Endothelial cell of umbilical vein (primary cell): ENCODE results near the gene STEAP4. TPM values are rescaled to one million over a fixed set of nuclear protein-coding genes. Genes with fewer than 3 reads are reported as not detected.

ENCODE experiments used
- BruUV-seq: library from RNA; stranded (reverse); fragments of 400-500 nt; replicated peaks from 2 replicates; lab custom pipeline; 2021; lab: Mats Ljungman, UMichigan
- CTCF ChIA-PET: fragments of 300-600, 350-600 bp; sonication (Branson Sonifier 250); formaldehyde crosslinking; loops from one replicate; lab custom pipeline; 2021; ENCODE audit warnings: antibody characterized with exemption, inconsistent platforms; lab: Charles Lee
- POLR2A ChIA-PET: fragments of 300-600, 350-600 bp; sonication (Branson Sonifier 250); formaldehyde crosslinking; loops from one replicate; lab custom pipeline; 2021; ENCODE audit warnings: antibody characterized with exemption, inconsistent platforms; lab: Charles Lee
- DNase-seq: peaks from one replicate; pipeline ENCODE4 v3.0.0-alpha.2; 2011; ENCODE audit warnings: low read depth, low spot score
- FAIRE-seq: peaks from 2 replicates; lab custom pipeline; 2011; peaks lifted over from hg19 to GRCh38; lab: Jason Lieb, UNC
- H2AFZ ChIP-seq: 2 replicates; pipeline ENCODE4 v1.6.0; 2012; ENCODE audit warnings: low read depth, low read length, control low read depth, inconsistent platforms
- H3K27ac ChIP-seq: 2 replicates; pipeline ENCODE4 v1.5.1; 2011; ENCODE audit warnings: low read depth, mild to moderate bottlenecking, control low read depth, low read length, moderate library complexity; ENCODE audit not compliant: insufficient read depth
- H3K27me3 ChIP-seq, 2 experiments: 2 replicates each; pipeline versions ENCODE4 v1.6.0 to v1.6.1; 2011; ENCODE audit warnings: low read length in 2 of 2, mixed read lengths in 1 of 2; ENCODE audit not compliant: control insufficient read depth in 2 of 2, insufficient read depth in 2 of 2
- H3K36me3 ChIP-seq, 2 experiments: 2 replicates in 1 of 2; 3 replicates in 1 of 2; pipeline ENCODE4 v1.5.1; 2011; ENCODE audit warnings: low read length in 2 of 2, mild to moderate bottlenecking in 1 of 2, moderate library complexity in 1 of 2; ENCODE audit not compliant: control insufficient read depth in 2 of 2, insufficient read depth in 2 of 2; ENCODE audit errors: extremely low read depth in 1 of 2
- H3K4me1 ChIP-seq: 3 replicates; pipeline ENCODE4 v1.5.1; 2011; ENCODE audit warnings: mild to moderate bottlenecking, low read length; ENCODE audit not compliant: control insufficient read depth, insufficient read depth; ENCODE audit errors: extremely low read depth
- H3K4me2 ChIP-seq: 2 replicates; pipeline ENCODE4 v1.6.1; 2011; ENCODE audit warnings: low read length, control low read depth, mixed read lengths; ENCODE audit not compliant: insufficient read depth
- H3K4me3 ChIP-seq, 3 experiments: fragments of 200-600 bp in 1 of 3; sonication (generic), shearing (Covaris generic) in 1 of 3; replicated peaks in 1 of 3; 2 replicates each; pipeline ENCODE4 v1.5.1; 2011 to 2016; ENCODE audit warnings: control low read depth in 3 of 3, low read length in 3 of 3, mild to moderate bottlenecking in 2 of 3, inconsistent platforms in 1 of 3, low read depth in 1 of 3, moderate library complexity in 1 of 3; ENCODE audit not compliant: insufficient read depth in 1 of 3
- H3K79me2 ChIP-seq: 2 replicates; pipeline ENCODE4 v1.6.0; 2012; ENCODE audit warnings: low read length, inconsistent platforms; ENCODE audit not compliant: control insufficient read depth, insufficient read depth
- H3K9ac ChIP-seq: replicated peaks from 2 replicates; pipeline ENCODE3; 2011; ENCODE audit warnings: low read length, control low read depth; ENCODE audit not compliant: insufficient read depth; ENCODE audit errors: extremely low read depth
- H3K9me1 ChIP-seq: replicated peaks from 3 replicates; pipeline ENCODE4 v1.6.0; 2011; ENCODE audit warnings: mild to moderate bottlenecking, low read length; ENCODE audit not compliant: control insufficient read depth, insufficient read depth; ENCODE audit errors: extremely low read depth
- H3K9me3 ChIP-seq: replicated peaks from 2 replicates; pipeline ENCODE4 v1.5.1; 2012; ENCODE audit warnings: low read length, inconsistent platforms; ENCODE audit not compliant: control insufficient read depth, insufficient read depth
- H4K20me1 ChIP-seq: replicated peaks from 2 replicates; pipeline ENCODE3; 2011; ENCODE audit warnings: mild to moderate bottlenecking, low read length; ENCODE audit not compliant: control insufficient read depth, insufficient read depth; ENCODE audit errors: extremely low read depth
- CTCF ChIP-seq, 2 donors: IDR thresholded peaks; 1 replicate in 1 of 2; 2 replicates in 1 of 2; pipeline ENCODE4 v1.5.1; 2011; ENCODE audit warnings: low read length in 2 of 2, mild to moderate bottlenecking in 2 of 2, moderate library complexity in 2 of 2, control low read depth in 1 of 2, inconsistent platforms in 1 of 2, low read depth in 1 of 2; ENCODE audit not compliant: insufficient read depth in 1 of 2; ENCODE audit errors: extremely low read depth in 1 of 2
- EZH2 ChIP-seq: IDR thresholded peaks from 2 replicates; pipeline ENCODE4 v1.6.1; 2012; ENCODE audit warnings: borderline replicate concordance, low read depth, mild to moderate bottlenecking, moderate library complexity, low read length, inconsistent platforms; ENCODE audit not compliant: severe bottlenecking
- FOS ChIP-seq: IDR thresholded peaks from 2 replicates; pipeline ENCODE4 v1.6.1; 2011; ENCODE audit warnings: mild to moderate bottlenecking, low read length, moderate library complexity, borderline replicate concordance; ENCODE audit not compliant: insufficient read depth
- GATA2 ChIP-seq: IDR thresholded peaks from 2 replicates; pipeline ENCODE4 v1.7.0; 2011; ENCODE audit warnings: low read depth, mild to moderate bottlenecking, moderate library complexity, mixed read lengths, low read length; ENCODE audit not compliant: insufficient read length, insufficient read depth
- JUN ChIP-seq: IDR thresholded peaks from 2 replicates; pipeline ENCODE4 v1.6.1; 2011; ENCODE audit warnings: borderline replicate concordance, low read depth; ENCODE audit not compliant: insufficient read length, insufficient read depth
- MAX ChIP-seq: IDR thresholded peaks from 2 replicates; pipeline ENCODE4 v1.6.1; 2011; ENCODE audit not compliant: insufficient read depth, insufficient read length
- MYC ChIP-seq: IDR thresholded peaks from one replicate; pipeline ENCODE4 v1.6.1; 2011; ENCODE audit warnings: mild to moderate bottlenecking, low read depth, low read length
- POLR2A ChIP-seq: IDR thresholded peaks from 2 replicates; pipeline ENCODE4 v1.6.1; 2012; ENCODE audit warnings: low read depth, mild to moderate bottlenecking, control low read depth, low read length
- POLR2AphosphoS5 ChIP-seq: IDR thresholded peaks from 2 replicates; pipeline ENCODE4 v1.6.1; 2012; ENCODE audit warnings: low read depth, mild to moderate bottlenecking, control low read depth, low read length, moderate library complexity; ENCODE audit not compliant: insufficient read depth
- dilution Hi-C: fragments of 300-500 bp; cut with MboI; formaldehyde crosslinking; loops from one replicate; pipeline ENCODE4 v1.15.0; 2019; ENCODE audit warnings: low sequenced_read_pairs; ENCODE audit not compliant: extremely low pct_ligation_motif_present
- intact Hi-C: fragments of 100-400 bp; cut with micrococcal nuclease; formaldehyde crosslinking; loops from one replicate; pipeline ENCODE4 v1.10.0; 2022
- polyA plus RNA-seq, 4 experiments: library from polyadenylated mRNA; depleted of rRNA in 3 of 4; stranded (reverse) in 3 of 4; unstranded in 1 of 4; fragments of >200 nt; gene quantifications; 2 replicates each; pipeline versions ENCODE4 v1.2.1 to v1.2.3, GENCODE V29; 2011 to 2012; ENCODE audit warnings: missing spikeins in 1 of 4
- total RNA-seq: library from RNA; stranded (reverse); gene quantifications from 2 replicates; pipeline ENCODE4 v1.2.3, GENCODE V29; 2021

STEAP4 gene
- total and polyA plus RNA-seq, 2 donors (not counting 3 experiments of a cell fraction or from before 2014, with no cell fraction given) = not detected

DNA sequence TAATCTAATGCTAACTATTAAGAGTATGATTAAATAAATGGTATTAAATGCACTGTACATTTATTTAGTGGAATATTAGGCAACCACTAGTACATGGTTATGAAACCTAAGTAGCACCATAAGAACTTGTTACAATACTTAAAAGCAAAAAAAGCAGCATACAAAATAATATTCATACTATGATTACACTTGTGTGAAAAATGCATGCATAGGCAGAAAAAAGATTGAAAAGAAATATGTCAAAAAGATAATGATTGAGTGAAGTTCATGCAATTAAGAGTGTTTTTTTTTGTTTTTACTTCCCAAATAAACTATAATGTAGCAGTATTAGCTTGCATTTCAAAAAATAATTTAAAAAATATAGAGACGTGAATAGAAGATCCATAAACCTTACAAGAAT is 66.8 kb downstream of the STEAP4 start:
- dilution Hi-C loops (no loop called here), intact Hi-C loops (loop anchor here (10.0 kb wide), 1 partner anchor 1875 kb away; no protein-coding TSS in a partner anchor)
- FAIRE-seq (no peak), DNase-seq (no peak)
- no TSS peak for BruUV-seq
- no peak overlapping the region for H2AFZ ChIP-seq
- no peak overlapping the region for H3K4me3 ChIP-seq
- H3K9me1 ChIP-seq = no peaks in the 10 kb centered on the region
- H3K27me3 ChIP-seq = no peaks in the 10 kb centered on the region
- H3K36me3 ChIP-seq = no peaks in the 10 kb centered on the region
- H3K79me2 ChIP-seq = no peaks in the 10 kb centered on the region
- H4K20me1 ChIP-seq = no peaks in the 10 kb centered on the region
- POLR2A ChIA-PET = no interaction called here
- CTCF ChIA-PET = no interaction called here
- no peak overlapping the region for H3K4me2 ChIP-seq
- H3K9ac ChIP-seq = no peak overlapping the region
- H3K4me1 ChIP-seq = no peaks in the 10 kb centered on the region
- no peaks in the 10 kb centered on the region for H3K9me3 ChIP-seq
- no peak overlapping the region for H3K27ac ChIP-seq
- no peak for TF ChIP-seq POLR2A
- no peak for TF ChIP-seq JUN
- no peak for TF ChIP-seq EZH2

- Histone ChIP-seq H3K4me1 (no peaks in the 10 kb centered on the region), H3K4me3 (no peak overlapping the region), H3K27me3 (no peaks in the 10 kb centered on the region), H3K79me2 (no peaks in the 10 kb centered on the region), H4K20me1 (no peaks in the 10 kb centered on the region), H3K9me1 (no peaks in the 10 kb centered on the region), H3K4me2 (no peak overlapping the region), H3K9ac (no peak overlapping the region), H3K27ac (no peak overlapping the region), H3K36me3 (no peaks in the 10 kb centered on the region), H2AFZ (no peak overlapping the region), H3K9me3 (no peaks in the 10 kb centered on the region)
- dilution Hi-C loops (no loop called here), intact Hi-C loops (no loop called here)
- TF ChIP-seq POLR2A = no peak
- no peak for TF ChIP-seq MYC
- no peak for TF ChIP-seq FOS
- no peak for TF ChIP-seq JUN
- TF ChIP-seq MAX = no peak
- TF ChIP-seq POLR2AphosphoS5 = no peak
- no peak for TF ChIP-seq EZH2
- no peak for TF ChIP-seq CTCF (IDR thresholded peaks at IDR 0.05; ENCODE audit: extremely low read depth in 1 of 2, insufficient read depth in 1 of 2, low read depth in 1 of 2, low read length in 2 of 2)
- TF ChIP-seq GATA2 = no peak
- CTCF ChIA-PET = interaction anchor here (1.8 kb wide), 1 partner anchor 9 kb away, joined by 5 read pairs; no protein-coding TSS in a partner anchor
- no TSS peak for BruUV-seq
- no peak for DNase-seq
- FAIRE-seq = no peak
- POLR2A ChIA-PET = no interaction called here
Observed at GRCh38 chr7:88233828-88234227, 72.9 kb downstream of the STEAP4 start.
